Transverse colon (tissue), 3 donors: Measurements from ENCODE around the gene PGAP2.
"Not testable (repeated sequence)": the region's sequence is repeated elsewhere in the genome, so short reads cannot be mapped to it uniquely, and the experiment has no call there.

Experiments
- POLR2A ChIP-seq: fragments of 450-650 bp; IDR thresholded peaks from one replicate; pipeline ENCODE4 v1.6.1; 2016; ENCODE audit warnings: antibody characterized with exemption, mild to moderate bottlenecking, moderate library complexity
- TF ChIP-seq, protein P1 (sequence below), 5 experiments: fragments of 200-600 bp in 3 of 5; fragments of 450-650 bp in 2 of 5; sonication (generic) in 3 of 5; IDR thresholded peaks; 1 replicate in 2 of 5; 2 replicates in 3 of 5; pipeline ENCODE4 v1.5.1; 2016 to 2017; ENCODE audit warnings: antibody characterized with exemption in 5 of 5, inconsistent platforms in 3 of 5, mild to moderate bottlenecking in 2 of 5, moderate library complexity in 1 of 5

DNA sequence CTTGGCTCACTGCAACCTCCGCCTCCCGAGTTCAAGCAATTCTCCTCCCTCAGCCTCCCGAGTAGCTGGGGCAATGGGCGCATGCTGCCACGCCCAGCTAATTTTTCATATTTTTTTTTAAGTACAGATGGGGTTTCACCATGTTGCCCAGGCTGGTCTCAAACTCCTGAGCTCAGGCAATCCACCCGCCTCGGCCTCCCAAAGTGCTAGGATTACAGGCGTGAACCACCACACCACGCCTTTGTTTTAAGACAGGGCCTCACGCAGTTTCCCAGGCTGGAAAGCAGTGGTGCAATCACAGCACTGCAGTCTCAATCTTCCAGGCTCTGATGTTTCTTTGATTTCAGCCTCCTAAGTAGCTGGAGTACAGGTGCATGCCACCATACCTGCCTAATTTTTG lies 14.0 kb upstream of the PGAP2 start:
- not testable (repeated sequence) for TF ChIP-seq POLR2A
- TF ChIP-seq, protein P1, sequence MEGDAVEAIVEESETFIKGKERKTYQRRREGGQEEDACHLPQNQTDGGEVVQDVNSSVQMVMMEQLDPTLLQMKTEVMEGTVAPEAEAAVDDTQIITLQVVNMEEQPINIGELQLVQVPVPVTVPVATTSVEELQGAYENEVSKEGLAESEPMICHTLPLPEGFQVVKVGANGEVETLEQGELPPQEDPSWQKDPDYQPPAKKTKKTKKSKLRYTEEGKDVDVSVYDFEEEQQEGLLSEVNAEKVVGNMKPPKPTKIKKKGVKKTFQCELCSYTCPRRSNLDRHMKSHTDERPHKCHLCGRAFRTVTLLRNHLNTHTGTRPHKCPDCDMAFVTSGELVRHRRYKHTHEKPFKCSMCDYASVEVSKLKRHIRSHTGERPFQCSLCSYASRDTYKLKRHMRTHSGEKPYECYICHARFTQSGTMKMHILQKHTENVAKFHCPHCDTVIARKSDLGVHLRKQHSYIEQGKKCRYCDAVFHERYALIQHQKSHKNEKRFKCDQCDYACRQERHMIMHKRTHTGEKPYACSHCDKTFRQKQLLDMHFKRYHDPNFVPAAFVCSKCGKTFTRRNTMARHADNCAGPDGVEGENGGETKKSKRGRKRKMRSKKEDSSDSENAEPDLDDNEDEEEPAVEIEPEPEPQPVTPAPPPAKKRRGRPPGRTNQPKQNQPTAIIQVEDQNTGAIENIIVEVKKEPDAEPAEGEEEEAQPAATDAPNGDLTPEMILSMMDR (IDR thresholded peaks at IDR 0.05), result not testable (repeated sequence)
